Astrocyte of the spinal cord (primary cell): ENCODE data around the gene PREP.
A peak's percentile ranks its signal among the peaks of the same experiment; 100 is the strongest.

Source experiments
- DNase-seq: peaks from one replicate; pipeline ENCODE4 v3.0.0; 2011; ENCODE audit warnings: low read depth, low spot score
- H3K4me3 ChIP-seq: 2 replicates; pipeline ENCODE4 v1.5.1; 2011; ENCODE audit warnings: low read depth, mild to moderate bottlenecking, low read length, moderate library complexity
- in situ Hi-C: cut with HindIII; loops from 2 replicates; pipeline ENCODE4 v1.10.0; 2017; ENCODE audit warnings: low sequenced_read_pairs
- TF ChIP-seq, protein P1 (sequence below): IDR thresholded peaks from 2 replicates; pipeline ENCODE4 v1.5.1; 2012; ENCODE audit warnings: low read depth, mild to moderate bottlenecking, low read length, inconsistent platforms

Gene PREP

DNA sequence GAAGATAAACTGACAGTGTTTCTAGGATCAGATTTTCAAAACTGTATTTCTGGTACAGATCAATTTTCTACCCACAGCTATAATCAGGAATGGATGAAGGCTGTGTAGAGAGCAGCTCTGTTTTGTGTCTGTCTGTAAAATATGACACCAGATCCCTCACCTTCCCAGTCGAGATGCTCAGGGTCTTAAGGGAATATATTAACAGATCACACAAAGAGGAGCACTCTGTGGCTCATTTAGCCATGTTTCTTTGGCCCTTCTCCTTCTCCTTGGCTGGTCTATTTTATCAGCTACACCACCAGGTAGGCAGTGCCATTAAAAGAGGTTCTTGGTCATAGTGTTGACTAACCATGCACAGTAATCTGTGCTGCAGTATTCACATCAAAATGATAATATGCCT lies 82.6 kb downstream of the PREP start:
- H3K4me3 ChIP-seq = no peak overlapping the region
- TF ChIP-seq, protein P1, sequence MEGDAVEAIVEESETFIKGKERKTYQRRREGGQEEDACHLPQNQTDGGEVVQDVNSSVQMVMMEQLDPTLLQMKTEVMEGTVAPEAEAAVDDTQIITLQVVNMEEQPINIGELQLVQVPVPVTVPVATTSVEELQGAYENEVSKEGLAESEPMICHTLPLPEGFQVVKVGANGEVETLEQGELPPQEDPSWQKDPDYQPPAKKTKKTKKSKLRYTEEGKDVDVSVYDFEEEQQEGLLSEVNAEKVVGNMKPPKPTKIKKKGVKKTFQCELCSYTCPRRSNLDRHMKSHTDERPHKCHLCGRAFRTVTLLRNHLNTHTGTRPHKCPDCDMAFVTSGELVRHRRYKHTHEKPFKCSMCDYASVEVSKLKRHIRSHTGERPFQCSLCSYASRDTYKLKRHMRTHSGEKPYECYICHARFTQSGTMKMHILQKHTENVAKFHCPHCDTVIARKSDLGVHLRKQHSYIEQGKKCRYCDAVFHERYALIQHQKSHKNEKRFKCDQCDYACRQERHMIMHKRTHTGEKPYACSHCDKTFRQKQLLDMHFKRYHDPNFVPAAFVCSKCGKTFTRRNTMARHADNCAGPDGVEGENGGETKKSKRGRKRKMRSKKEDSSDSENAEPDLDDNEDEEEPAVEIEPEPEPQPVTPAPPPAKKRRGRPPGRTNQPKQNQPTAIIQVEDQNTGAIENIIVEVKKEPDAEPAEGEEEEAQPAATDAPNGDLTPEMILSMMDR = no peak
- in situ Hi-C loops = no loop called here
- DNase-seq = no peak

DNA sequence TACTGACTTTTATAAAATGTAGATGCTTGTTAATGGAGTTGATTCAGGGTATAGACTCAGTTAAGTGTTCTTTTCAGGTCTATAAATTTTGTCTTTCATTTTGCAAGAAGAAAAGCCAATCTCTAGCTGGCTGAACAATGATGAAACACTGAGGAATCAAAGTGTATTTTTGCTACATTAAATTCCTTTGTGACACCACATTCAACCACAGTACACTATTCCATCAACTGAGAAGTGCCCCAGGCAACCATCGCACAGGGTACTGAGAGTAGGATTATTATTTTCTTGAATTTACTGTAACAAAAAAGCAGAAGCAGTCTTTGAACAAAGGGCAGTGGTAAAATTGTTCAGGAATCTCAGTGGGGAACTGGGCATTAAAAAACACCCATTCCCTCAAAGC lies 83.6 kb downstream of the PREP start:
- TF ChIP-seq, protein P1 = no peak
- in situ Hi-C loops = no loop called here
- DNase-seq = peak; percentile 39
- H3K4me3 ChIP-seq = no peak overlapping the region

DNA sequence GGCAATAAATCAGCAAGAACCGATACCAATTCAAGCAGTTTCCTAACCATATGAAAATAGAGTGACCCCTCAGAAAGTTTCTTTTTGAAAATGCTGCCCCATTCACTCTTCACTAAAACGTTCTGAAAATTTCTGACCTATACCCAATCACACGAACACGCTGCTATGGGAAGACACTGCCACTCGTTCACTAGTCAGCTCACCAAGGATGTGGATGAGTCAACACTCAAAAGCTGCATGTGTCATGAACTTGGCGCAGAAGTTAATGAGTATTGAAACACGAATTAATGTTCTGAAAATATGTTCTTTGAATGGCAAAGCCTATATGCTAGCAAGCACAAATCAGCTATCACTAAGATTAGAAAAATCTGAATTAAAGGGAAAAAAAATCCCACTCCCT lies 84.2 kb downstream of the PREP start:
- in situ Hi-C loops = no loop called here
- DNase-seq = peak; percentile 67
- no peak overlapping the region for H3K4me3 ChIP-seq
- TF ChIP-seq, protein P1 = no peak

DNA sequence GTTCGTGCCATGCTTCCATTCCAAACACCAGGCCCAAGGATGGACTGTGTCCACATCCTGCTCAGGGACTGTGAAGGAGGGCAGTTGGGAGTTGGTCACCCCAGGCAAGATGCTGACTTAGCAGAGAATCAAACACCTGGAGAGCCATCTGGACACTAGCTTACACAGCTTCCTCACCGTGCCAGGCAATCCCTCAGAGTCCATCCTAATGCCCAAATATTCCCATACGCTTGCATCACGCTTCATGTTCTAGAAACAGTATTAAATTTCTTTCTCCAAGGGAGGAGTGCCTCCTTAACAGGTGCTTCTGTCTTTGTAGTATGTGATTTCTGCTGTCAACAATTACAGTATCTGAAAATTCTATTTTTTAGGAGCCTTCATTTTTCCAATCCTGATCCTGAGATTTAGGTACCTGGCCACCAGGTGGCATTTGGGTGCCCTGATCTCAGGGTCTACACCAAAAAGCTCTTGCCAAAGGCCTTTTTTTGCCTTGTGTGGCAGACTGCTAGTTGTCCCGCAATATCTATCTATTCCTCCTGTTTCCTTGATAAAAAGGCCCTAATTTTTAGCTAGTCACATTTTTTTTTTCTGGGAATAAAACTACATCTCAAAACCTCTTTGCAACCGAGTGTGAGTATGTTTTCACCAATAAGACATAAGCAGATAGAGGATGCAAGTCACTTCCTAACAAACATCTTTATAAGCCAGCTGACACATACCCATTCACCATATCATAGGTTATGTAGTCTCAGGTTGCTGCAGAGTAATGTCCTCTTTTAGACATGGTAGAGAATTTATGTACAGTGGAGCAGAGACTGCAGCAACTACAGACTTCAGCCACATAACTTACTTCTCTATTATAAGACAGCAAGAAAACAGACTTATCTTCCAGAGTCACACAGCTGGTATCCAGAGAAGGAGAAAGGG lies 85.0 kb downstream of the PREP start:
- TF ChIP-seq, protein P1 = peak; percentile 18
- in situ Hi-C loops = no loop called here
- H3K4me3 ChIP-seq = no peak overlapping the region
- no peak for DNase-seq

DNA sequence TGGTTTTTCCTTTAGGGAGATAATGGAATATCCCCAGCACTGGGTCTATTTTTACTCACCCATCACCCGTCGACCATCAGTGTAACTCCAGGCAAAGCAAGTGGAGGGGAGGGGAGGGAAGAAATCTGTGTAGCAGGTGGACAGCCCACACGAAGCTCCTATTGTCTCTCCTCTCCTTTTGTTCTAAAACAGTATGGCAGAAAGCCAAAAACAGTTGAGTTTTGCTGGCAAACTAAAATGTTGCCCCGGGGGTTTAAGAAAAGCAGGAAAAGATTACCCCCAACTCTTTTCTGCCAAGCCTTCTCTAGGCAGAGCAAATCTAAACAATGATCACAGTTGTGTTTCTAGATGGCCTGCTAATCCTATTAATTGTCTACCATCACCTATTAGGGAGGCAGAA lies 89.7 kb downstream of the PREP start:
- H3K4me3 ChIP-seq = no peak overlapping the region
- TF ChIP-seq, protein P1 = no peak
- no peak for DNase-seq
- in situ Hi-C loops = no loop called here

DNA sequence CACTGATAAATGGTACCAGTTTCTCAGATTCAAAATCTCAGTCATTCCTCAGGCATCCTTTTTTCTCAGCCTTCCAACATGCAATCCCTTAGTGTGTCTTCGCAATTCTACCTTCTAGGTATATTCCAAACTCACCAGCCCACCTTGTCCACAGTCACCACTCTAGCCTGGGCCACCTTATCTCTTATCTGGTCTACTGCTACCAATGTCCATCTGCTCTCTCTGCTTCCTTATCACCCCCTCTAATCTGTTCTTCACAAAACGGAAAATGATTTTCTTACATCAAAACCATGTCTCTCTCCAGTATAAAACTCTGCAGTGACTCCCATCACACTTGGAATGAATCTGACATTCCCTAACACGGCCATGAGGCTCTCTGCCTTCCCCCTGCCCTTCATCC lies 91.9 kb downstream of the PREP start:
- in situ Hi-C loops = no loop called here
- H3K4me3 ChIP-seq = no peak overlapping the region
- no peak for DNase-seq
- TF ChIP-seq, protein P1 = no peak
